GM12891 (cell line): ENCODE data around the gene VTI1A.

Experiments used
- POLR2A ChIP-seq: IDR thresholded peaks from 2 replicates; pipeline ENCODE4 v1.6.1; 2011; ENCODE audit warnings: low read depth, low read length, control low read depth
- TAF1 ChIP-seq: IDR thresholded peaks from 2 replicates; pipeline ENCODE4 v1.6.1; 2011; ENCODE audit warnings: low read depth, low read length, control low read depth

DNA sequence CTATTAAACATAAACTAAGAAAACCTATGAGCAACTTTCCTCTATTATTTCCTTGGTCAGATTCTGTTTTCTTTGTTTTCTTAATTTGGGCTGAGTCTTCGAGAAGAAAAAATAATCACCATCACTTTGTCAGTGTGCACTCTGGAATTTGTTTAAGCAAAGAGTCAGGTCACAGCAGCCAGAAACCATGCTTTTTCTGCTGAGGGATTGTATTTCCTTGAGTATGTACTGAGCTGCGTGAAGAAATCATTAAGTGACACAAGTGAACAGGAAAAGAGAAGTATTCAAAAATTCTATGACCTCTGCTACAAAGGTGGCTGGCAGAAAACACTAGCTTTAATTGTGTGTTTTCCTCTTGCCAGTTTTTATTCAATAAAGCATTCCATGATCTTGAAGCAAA, 249.6 kb downstream of the VTI1A start:
- TF ChIP-seq POLR2A (no peak), TAF1 (no peak)
